PFSK-1 (cell line): Measurements from ENCODE around the gene ACAP3.

Experiments used
- POLR2AphosphoS5 ChIP-seq: IDR thresholded peaks from 2 replicates; pipeline ENCODE4 v1.6.1; 2012; ENCODE audit warnings: low read depth, mild to moderate bottlenecking, control low read depth, low read length, moderate library complexity
- REST ChIP-seq, 2 experiments: IDR thresholded peaks; 2 replicates each; pipeline versions ENCODE4 v1.6.1 to v1.8.0; 2011 to 2012; ENCODE audit warnings: low read depth in 2 of 2, low read length in 2 of 2, control low read depth in 1 of 2, inconsistent platforms in 1 of 2, mild to moderate bottlenecking in 1 of 2, moderate library complexity in 1 of 2; ENCODE audit not compliant: insufficient read depth in 1 of 2
- SIN3A ChIP-seq: IDR thresholded peaks from 2 replicates; pipeline ENCODE4 v1.6.1; 2012; ENCODE audit warnings: mild to moderate bottlenecking, low read length, moderate library complexity, borderline replicate concordance; ENCODE audit not compliant: insufficient read depth
- TAF1 ChIP-seq: IDR thresholded peaks from 2 replicates; pipeline ENCODE4 v1.6.1; 2012; ENCODE audit warnings: low read length, control low read depth, borderline replicate concordance; ENCODE audit not compliant: insufficient read depth

GRCh38 chr1:1273209-1273511, 34.6 kb downstream of the ACAP3 start:
- TF ChIP-seq POLR2AphosphoS5 (no peak), SIN3A (no peak), TAF1 (no peak), REST (IDR thresholded peaks at IDR 0.05; ENCODE audit: insufficient read depth in 1 of 2, low read depth in 2 of 2, low read length in 2 of 2) (no peak)
